ENCODE data around the gene BMPR1B. TPM values are rescaled to one million over a fixed set of nuclear protein-coding genes. Genes with fewer than 3 reads are reported as not detected.

BMPR1B gene
- total and polyA plus RNA-seq, 2 of the 4 experiments (the other 2 are of a cell fraction), result 0.24 to 0.90 TPM

DNA sequence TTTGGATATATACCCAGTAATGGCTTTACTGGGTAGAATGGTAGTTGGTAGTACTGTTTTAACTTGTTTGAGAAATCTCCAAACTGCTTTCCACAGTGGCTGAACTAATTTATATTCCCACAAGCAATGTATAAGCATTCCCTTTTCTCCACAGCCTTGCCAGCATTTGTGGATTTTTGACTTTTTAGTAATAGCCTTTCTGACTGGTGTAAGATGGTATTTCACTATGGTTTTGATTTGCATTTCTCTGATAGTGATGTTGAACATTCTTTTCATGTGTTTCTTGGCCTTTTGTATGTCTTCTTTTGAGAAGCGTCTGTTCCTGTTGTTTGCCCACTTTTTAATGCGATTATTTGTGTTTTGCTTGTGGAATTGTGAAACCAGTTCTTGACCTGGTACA, 290.5 kb downstream of the BMPR1B start:
- no peak overlapping the region for H3K4ac ChIP-seq (ENCODE audit: low read depth, low read length)
- H3K27ac ChIP-seq (ENCODE audit: insufficient read depth, low read length), result no peak overlapping the region
- no peak overlapping the region for H3K56ac ChIP-seq (ENCODE audit: extremely low read depth, insufficient read depth, low read length)
- no peak overlapping the region for H3K9ac ChIP-seq (ENCODE audit: low read depth, low read length)
- H3K79me1 ChIP-seq (ENCODE audit: low read depth in 1 of 2, low read length in 2 of 2), result no peaks in the 10 kb centered on the region
- H3K18ac ChIP-seq (ENCODE audit: low read depth, low read length), result no peak overlapping the region
- no peak overlapping the region for H2AK5ac ChIP-seq (ENCODE audit: low read depth, low read length)
- no peak overlapping the region for H3K14ac ChIP-seq (replicated peaks; ENCODE audit: low read depth, low read length)
- H2BK120ac ChIP-seq (ENCODE audit: low read depth, low read length), result no peak overlapping the region
- no peak overlapping the region for H4K91ac ChIP-seq (ENCODE audit: insufficient read depth, low read depth, low read length)
- no peaks in the 10 kb centered on the region for H3K9me3 ChIP-seq (ENCODE audit: control insufficient read depth, insufficient read depth, low read length)
- no peak for DNase-seq
- ChIA-PET CTCF (no interaction called here), POLR2A (ENCODE audit: unreplicated experiment) (no interaction called here)
- no peaks in the 10 kb centered on the region for H4K20me1 ChIP-seq (ENCODE audit: insufficient read depth, low read length)
- H3K4me1 ChIP-seq (ENCODE audit: control insufficient read depth, insufficient read depth, low read length), result no peaks in the 10 kb centered on the region
- H3K36me3 ChIP-seq (ENCODE audit: control insufficient read depth, insufficient read depth, low read length), result no peaks in the 10 kb centered on the region
- H3K4me3 ChIP-seq (ENCODE audit: insufficient read depth, low read depth, low read length), result no peak overlapping the region
- intact Hi-C loops (cut with micrococcal nuclease) (no loop called here), in situ Hi-C loops (cut with MboI; ENCODE audit: low sequenced_read_pairs) (no loop called here), dilution Hi-C loops (cut with HindIII; ENCODE audit: low sequenced_read_pairs, unreplicated experiment) (no loop called here)
- 79% methylated on average over 2 of the region's 2 CpGs; no CpG with 5 or more reads in 1 of the 2 experiments for WGBS, 2 experiments (ENCODE audit: extremely low coverage in 2 of 2, insufficient read length in 1 of 2)
- H3K23ac ChIP-seq (ENCODE audit: low read depth, low read length), result no peak overlapping the region
- H2BK20ac ChIP-seq (ENCODE audit: low read depth, low read length), result no peak overlapping the region
- H3K9me1 ChIP-seq (ENCODE audit: insufficient read depth, low read length), result no peaks in the 10 kb centered on the region
- H2BK5ac ChIP-seq (ENCODE audit: low read depth, low read length, poor library complexity, severe bottlenecking), result no peak overlapping the region
- H2AFZ ChIP-seq (replicated peaks; ENCODE audit: low read length, poor library complexity), result no peak overlapping the region
- no peak for ATAC-seq (ENCODE audit: low read depth)
- no peak overlapping the region for H4K5ac ChIP-seq (ENCODE audit: low read depth, low read length)
- no peak overlapping the region for H2BK15ac ChIP-seq (ENCODE audit: low read depth, low read length)
- H4K8ac ChIP-seq (ENCODE audit: low read depth in 2 of 2, low read length in 2 of 2), result no peak overlapping the region
- TF ChIP-seq ELK1 (IDR thresholded peaks at IDR 0.05; ENCODE audit: borderline replicate concordance, low read depth, low read length) (no peak), NFE2L2 (IDR thresholded peaks at IDR 0.05; ENCODE audit: low read depth, low read length) (no peak), CEBPB (IDR thresholded peaks at IDR 0.05; ENCODE audit: low read depth, low read length) (no peak), MXI1 (IDR thresholded peaks at IDR 0.05; ENCODE audit: borderline replicate concordance, low read depth, low read length) (no peak), POLR2A (IDR thresholded peaks at IDR 0.05; ENCODE audit: low read depth, low read length) (no peak), BHLHE40 (IDR thresholded peaks at IDR 0.05; ENCODE audit: low read depth, low read length) (no peak)
- TF ChIP-seq, protein P1, sequence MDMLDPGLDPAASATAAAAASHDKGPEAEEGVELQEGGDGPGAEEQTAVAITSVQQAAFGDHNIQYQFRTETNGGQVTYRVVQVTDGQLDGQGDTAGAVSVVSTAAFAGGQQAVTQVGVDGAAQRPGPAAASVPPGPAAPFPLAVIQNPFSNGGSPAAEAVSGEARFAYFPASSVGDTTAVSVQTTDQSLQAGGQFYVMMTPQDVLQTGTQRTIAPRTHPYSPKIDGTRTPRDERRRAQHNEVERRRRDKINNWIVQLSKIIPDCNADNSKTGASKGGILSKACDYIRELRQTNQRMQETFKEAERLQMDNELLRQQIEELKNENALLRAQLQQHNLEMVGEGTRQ (IDR thresholded peaks at IDR 0.05; ENCODE audit: low read depth, low read length), result no peak
- TF ChIP-seq, protein P2, sequence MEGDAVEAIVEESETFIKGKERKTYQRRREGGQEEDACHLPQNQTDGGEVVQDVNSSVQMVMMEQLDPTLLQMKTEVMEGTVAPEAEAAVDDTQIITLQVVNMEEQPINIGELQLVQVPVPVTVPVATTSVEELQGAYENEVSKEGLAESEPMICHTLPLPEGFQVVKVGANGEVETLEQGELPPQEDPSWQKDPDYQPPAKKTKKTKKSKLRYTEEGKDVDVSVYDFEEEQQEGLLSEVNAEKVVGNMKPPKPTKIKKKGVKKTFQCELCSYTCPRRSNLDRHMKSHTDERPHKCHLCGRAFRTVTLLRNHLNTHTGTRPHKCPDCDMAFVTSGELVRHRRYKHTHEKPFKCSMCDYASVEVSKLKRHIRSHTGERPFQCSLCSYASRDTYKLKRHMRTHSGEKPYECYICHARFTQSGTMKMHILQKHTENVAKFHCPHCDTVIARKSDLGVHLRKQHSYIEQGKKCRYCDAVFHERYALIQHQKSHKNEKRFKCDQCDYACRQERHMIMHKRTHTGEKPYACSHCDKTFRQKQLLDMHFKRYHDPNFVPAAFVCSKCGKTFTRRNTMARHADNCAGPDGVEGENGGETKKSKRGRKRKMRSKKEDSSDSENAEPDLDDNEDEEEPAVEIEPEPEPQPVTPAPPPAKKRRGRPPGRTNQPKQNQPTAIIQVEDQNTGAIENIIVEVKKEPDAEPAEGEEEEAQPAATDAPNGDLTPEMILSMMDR (conservative IDR thresholded peaks at IDR 0.05; ENCODE audit: low read depth, low read length), result no peak
- no peak overlapping the region for H2AK9ac ChIP-seq (replicated peaks; ENCODE audit: low read depth, low read length, poor library complexity)
- no peaks in the 10 kb centered on the region for H3K27me3 ChIP-seq (ENCODE audit: control insufficient read depth, insufficient read depth, low read length)
- no peak overlapping the region for H3K4me2 ChIP-seq (ENCODE audit: low read depth, low read length)
- no TSS peak for BruUV-seq (replicated peaks)

All from IMR-90 (cell line).